ENCODE measurements around the gene LMOD3.

DNA sequence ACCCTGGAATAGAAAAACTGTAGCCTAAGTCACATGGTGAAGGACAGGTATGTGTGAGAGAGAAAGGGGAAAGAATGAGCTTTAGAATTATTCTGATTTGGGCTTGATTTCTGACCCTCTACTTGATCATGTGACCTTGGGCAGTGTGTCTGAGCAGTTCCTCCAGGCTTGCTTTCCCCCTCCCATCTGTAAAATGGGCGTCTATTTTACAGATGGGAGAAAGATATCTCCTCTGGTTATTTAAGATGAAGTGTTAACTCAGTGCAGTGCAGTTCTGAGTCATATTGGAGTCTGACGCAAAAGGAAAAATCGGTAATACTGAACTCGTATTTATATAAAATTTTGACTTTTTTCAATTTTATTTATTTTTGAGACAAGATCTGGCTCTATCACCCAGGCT, 38.1 kb upstream of the LMOD3 start:
- TF ChIP-seq, protein P1, sequence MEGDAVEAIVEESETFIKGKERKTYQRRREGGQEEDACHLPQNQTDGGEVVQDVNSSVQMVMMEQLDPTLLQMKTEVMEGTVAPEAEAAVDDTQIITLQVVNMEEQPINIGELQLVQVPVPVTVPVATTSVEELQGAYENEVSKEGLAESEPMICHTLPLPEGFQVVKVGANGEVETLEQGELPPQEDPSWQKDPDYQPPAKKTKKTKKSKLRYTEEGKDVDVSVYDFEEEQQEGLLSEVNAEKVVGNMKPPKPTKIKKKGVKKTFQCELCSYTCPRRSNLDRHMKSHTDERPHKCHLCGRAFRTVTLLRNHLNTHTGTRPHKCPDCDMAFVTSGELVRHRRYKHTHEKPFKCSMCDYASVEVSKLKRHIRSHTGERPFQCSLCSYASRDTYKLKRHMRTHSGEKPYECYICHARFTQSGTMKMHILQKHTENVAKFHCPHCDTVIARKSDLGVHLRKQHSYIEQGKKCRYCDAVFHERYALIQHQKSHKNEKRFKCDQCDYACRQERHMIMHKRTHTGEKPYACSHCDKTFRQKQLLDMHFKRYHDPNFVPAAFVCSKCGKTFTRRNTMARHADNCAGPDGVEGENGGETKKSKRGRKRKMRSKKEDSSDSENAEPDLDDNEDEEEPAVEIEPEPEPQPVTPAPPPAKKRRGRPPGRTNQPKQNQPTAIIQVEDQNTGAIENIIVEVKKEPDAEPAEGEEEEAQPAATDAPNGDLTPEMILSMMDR (IDR thresholded peaks at IDR 0.05) = no peak
- no peak for TF ChIP-seq POLR2A (IDR thresholded peaks at IDR 0.05)
